ENCODE results near the gene PHF2. TPM values are rescaled to one million over a fixed set of nuclear protein-coding genes. Genes with fewer than 3 reads are reported as not detected.

The PHF2 gene
- total RNA-seq, 1 donor from 2014 or later: 15.9 TPM

DNA sequence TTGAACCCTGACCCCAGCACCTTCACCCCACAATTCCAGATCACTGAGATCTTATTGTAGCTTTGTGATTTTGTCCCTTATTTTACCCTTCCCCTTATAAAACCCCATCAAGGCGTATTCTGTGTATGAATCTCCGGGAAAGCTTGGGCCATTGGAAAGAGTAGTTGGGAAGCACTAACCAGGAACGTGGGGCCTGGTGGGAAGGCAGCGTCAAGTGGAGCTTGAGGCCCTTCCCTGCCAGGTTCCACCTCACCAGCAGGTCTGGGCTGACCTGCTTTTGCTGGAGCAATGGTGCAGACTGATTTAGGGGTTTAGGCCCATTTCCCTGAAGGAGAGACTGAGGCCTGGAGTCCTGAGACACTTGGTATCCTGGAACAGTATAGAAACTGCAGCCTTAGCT, 9.3 kb downstream of the PHF2 start:
- no peak for DNase-seq (ENCODE audit: low read depth)

DNA sequence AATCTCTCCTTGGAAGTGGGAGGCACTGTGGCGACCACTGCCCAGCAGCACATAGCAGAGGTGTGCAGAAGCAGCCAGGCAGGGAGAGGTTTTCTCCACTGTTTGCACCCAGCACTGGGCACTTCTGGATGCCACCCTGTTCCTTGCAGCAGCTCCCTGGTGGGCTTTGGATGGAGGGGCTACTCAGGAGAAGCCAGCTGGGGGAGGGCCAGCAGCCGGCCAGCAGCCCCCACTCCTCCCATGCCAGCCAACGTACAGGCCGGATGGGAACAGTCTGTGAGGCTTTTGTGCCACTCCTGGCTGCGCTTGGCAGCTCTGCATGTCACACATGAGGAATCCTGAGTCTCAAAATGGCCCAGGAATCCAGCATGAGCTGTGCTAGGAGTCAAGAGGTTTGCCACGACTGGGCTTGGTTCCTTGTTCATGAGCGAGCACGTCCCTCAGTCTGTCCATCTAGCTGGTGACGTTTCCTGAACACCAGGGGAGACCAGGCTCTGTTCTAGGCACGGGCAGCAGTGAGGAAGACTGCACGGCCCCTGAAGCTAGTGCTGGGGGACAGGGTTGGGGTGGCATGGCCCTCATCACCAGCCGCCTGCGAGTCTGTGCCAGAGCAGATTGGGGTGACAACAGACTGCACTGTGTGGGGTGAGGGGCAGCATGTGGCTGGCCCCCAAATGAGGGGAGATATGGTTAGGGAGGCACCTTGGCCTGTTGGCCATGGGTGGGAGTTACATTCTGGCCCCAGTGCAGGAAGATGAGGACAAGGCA, 10.1 kb downstream of the PHF2 start:
- no peak for DNase-seq (ENCODE audit: low read depth)

DNA sequence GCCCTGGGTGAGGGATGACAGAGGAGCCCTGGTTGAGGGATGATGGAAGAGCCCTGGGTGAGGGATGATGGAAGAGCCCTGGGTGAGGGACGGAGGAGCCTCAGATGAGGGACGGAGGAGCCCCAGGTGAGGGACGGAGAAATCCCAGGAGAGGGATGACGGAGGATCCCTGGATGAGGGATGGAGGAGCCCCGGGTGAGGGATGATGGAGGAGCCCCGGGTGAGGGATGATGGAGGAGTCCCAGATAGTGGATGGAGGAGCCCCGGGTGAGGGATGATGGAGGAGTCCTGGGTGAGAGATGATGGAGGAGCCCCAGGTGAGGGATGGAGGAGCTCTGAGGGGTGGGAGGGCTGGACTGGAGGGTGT, 10.9 kb downstream of the PHF2 start:
- DNase-seq (ENCODE audit: low read depth): no peak

DNA sequence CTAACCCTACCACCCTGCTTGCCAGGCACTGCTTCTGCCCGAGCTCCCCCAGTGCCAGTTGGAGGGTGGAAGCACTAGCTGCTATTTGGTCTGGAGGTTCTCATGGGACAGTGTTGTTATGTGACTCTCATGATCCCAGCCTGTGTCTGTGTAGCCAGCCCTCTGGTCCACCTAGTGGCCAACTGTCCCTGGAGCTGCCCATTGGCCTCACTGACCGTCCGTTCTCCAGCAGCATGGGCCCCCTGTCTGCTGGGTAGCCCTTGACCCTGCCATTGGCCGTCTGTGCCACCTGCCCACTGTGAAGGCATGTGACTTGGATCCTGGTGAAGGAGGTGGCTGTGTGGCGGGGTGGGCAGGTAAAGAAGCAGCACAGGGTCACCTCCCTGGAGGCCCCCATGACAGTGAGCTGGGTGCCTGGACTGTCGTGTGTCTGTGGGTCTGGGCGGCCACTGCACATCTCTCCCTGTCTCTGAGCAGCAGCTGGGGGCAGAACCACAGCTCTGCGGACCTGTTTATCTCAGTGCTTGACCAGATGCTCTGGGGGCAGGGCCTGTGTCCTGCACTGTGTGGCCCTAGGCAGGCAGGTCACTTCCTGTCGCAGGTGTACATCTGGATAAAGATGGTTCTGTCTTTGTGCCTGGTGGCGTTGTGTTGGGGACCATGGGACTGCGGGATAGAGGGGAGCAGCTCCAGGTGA, 11.4 kb downstream of the PHF2 start:
- DNase-seq (ENCODE audit: low read depth): no peak

DNA sequence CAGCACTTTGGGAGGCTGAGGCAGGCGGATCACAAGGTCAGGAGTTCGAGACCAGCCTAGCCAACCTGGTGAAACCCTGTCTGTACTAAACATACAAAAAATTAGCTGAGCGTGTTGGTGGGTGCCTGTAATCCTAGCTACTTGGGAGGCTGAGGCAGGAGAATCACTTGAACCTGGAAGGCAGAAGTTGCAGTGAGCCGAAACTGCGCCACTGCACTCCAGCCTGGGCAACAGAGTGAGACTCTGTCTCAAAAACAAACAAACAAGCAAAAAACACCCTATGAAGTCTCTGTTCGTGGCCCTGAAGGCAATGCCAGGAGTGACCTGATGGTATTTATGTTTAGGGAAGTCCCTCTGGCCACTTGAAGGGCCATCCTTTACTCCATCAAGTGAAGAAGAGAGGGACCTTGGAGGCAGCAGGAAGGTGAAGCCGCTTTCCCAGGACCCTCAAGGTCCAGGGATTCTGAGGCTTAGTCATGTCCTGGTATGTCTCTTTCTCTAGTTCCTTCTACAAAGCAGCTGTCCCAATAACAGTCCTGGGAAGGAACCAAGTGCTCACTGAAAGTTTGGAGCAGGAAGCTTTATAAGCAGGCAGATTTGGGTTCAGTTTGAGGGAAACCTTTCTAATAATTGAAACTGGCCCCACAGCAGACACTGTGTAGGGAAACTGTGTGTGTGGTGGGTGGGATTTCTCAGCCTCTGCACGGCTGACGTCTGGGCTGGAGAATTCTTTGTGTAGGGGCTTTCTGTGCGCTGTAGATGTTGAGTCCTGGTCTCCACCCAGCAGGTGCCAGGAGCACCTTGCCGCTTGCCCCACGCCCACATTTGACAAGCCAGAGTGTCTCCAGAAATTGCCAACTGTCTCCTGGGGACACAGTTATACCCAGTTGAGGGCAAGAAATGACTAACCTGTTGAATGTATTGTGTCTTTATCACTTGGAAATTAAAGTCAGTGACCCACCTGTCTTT, 12.5 kb downstream of the PHF2 start:
- no peak for DNase-seq (ENCODE audit: low read depth)

DNA sequence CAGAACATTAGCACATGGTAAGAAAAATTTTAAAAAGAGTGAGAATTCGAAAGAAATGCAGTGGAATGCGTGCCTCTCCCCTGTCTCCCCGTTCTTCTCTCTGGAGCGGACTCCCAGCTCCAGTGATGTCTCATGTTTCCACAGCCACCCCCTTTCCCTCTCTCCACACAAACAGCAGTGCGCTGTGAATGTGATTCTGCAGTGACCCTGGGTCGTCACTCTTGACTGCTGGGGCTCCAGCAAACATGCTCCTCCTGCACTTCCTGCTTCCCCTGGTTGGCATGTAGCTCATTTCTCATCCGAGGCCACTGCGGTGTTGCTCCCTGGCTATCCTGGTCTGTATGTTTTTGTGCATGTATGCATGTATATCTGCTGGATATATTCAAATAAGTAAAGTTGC, 13.3 kb downstream of the PHF2 start:
- peak; percentile 43 for DNase-seq (ENCODE audit: low read depth)

DNA sequence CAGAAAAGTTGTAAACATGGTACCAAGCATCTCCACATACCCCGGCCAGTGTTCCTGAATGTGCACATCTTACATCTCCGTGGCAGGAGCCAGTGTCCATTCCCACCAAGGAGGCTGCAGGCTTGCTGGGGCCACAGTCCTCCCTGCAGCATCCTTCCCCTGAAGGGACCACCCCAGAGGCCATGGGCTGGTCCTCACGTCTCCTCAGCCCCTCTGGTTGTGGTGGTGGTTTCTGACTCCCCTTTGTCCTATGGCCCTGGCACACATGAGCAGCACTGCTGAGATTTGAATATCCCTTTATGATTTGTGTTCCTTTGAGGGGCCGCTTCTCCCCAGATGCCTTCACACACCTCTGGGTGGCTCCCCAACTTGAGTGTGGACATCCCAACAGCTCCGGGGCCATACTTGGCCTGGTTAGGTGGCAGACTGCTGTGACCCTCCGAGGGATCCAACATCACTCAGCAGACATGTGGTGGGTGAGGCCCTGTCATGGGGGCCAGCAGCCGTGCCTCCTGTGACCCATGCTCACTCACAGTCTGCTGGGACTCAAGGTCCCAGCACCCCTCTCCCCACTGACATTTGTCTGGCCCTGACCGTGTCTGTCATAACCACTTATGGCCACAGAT, 14.3 kb downstream of the PHF2 start:
- no peak for DNase-seq (ENCODE audit: low read depth)

DNA sequence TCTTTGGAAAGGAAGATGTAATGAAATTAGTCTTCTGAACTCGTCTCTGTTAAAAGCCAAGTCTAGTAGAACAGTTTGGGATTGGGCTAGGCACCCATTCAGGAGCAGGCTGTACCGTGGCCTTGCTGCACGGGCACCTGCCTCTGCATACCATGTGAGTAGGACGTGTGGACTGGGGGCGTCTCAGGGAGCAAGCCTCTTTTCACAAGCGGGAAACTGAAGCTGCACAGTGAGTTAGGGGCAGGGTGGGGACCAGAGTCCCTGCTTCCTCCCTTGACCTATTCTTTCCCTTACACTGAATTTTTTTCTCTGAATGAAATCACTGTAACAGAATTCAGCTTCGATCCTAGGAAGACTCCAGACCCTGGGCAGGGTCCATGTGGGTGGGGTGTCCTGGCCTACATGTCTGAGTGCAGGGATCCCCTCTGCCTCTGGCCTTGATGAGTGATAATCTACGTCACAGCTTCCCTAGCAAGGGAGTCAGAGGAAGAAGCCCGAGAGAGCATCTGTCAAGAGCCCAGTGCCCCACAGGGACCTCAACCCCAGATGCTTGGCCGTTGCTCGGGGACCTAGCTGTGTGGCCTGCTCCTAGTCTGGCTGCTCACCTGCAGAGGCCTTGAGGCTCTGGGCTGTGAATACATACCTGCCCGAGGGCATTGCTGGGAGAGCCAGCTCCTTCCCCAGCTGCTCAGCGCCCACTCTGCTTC, 15.1 kb downstream of the PHF2 start:
- DNase-seq (ENCODE audit: low read depth): no peak

DNA sequence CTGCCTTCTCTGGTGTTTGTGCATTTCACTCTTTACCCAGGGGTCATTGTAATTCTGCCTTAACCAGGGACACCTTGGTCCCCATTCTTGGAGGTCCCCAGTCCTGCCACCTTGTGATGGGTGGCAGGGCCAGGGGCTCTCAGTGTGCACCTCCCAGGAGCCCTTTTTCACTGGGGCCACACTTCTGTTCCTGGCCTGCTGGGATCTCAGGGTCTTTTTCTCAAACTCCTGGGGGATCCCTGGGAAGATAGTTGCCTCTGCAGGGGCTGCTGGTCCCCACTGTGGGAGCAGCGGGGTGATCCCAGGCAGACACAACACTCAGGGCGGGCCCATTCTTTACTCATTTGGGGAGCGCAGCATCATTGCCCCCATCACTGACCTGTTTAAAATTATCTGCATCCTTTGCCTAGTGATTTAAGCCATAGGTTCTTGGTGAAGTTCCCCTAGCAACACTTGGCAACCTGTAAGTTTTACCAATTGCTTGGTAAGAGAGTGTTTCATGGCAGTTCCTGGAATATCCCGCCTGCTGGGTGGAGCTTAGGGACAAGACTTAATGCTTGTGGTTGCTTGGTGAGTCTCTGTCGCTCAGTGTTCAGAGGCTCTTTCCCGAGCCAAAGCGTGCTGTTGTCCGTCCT, 15.7 kb downstream of the PHF2 start:
- DNase-seq (ENCODE audit: low read depth): no peak

DNA sequence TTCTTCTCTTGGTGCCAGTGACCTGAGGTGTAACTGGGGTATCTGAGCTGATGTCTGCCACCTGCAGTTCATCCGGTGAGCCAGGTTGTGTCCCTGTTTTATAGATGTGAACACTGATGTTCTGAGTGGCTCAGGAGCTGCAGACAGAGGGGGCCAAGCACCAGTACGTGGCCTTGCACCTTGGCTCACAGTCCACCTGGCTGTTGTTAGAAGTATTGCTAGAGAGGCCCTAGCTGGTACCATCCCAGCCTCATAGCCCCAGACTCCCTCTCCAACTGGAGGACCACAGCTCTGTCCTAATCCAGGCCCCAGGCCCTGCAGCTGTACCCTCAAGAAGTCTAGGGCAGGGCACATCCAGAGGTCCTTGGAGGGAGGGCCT, 16.2 kb downstream of the PHF2 start:
- DNase-seq (ENCODE audit: low read depth): no peak

DNA sequence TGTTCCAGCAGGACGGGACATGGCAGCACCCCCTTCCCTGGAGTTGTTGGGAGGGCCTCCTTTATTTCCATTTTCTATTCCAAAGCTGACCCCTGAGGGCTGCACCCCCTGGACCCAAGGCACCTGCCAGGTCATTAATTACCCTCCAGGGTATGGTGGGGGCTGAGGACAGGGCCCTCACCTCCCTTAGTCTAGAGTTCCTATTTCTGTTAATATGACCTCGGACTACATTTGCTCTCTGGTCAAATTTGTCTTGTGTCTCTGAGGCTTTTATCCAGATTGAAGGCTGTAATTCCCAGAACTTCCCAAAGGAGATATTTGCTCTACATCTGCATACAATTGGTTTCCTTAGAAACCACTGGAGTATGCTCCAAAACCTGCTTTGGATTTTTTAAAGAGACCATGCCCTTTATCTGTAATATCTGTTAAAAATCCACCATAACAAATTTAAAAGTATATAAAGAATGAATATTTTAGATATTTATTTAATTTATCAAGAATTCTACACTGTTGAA, 16.8 kb downstream of the PHF2 start:
- no peak for DNase-seq (ENCODE audit: low read depth)

DNA sequence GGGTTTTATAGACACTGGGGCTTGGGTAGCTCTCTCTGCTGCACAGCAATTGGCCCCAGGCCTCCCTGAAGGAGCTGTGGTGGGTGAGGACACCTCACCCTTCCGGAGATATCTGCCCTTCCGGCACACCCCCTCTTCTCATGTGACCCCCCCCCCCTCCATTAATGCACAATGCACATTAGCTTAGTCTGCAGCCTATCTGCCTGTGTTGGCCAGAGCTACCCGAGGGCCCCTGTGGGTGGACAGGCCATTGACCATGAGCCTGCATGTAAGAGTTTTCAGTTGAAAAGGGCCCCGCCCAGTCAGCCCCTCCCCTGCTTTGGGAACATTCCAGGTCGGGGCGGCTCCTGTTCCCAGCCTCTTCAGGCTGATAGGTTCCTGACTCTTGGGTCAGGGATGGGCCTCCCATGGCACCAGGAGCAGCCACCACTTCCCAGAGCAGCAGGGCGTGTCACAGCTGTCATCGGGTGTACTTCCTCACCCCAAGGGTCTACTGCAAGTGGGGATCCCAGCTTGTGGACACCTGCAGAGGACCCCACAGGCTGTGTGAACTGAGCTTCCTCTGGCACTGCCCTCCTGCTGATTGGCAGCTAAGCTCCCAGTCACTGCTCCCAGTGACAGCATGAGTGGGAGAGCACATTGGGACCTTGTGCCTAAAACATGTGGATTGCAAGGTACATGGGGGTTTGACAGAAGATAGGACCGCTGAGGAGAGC, 17.8 kb downstream of the PHF2 start:
- DNase-seq (ENCODE audit: low read depth): no peak

DNA sequence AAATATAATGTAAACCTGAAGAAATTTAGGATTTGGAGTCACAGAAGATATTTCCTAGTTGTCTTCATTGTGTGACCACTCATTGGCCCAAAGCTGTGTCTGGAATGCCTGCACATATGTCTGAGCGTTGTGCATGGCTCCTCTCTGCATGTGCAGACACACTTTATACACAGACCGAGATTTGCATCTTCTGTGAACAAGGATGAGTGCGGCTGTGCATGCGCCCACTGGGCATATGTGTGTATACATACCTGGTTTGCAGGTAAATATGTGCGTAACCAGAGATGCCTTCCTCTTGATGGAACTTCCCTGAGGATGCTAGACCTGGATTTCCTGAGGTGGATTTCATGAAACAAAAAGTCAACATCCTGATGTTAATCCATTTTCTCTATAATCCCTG, 19.1 kb downstream of the PHF2 start:
- no peak for DNase-seq (ENCODE audit: low read depth)

DNA sequence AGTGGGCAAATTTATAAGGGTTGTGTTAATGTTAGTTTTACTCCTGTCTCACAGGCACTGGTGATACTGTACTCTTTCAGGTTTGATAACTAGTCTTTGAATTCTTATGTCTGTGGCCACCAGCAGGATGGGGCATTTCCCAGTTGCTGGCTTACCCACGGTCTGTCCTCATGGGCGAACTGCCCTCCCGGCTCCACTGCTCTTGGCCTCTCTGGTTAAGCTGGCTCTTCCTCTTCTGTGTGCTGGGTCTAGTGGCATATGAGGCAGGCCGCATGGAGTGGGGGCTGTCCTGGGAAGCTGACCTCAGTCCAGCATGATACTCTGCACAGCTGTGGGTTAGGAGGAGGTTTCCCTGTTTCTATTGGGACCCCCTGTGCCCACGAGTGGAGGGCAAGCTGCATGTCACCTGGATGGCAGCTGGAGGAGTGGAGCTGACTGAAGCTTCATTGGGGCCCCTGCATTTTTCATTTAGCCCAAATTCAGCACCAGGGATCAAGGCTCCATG, 19.5 kb downstream of the PHF2 start:
- DNase-seq (ENCODE audit: low read depth): no peak

DNA sequence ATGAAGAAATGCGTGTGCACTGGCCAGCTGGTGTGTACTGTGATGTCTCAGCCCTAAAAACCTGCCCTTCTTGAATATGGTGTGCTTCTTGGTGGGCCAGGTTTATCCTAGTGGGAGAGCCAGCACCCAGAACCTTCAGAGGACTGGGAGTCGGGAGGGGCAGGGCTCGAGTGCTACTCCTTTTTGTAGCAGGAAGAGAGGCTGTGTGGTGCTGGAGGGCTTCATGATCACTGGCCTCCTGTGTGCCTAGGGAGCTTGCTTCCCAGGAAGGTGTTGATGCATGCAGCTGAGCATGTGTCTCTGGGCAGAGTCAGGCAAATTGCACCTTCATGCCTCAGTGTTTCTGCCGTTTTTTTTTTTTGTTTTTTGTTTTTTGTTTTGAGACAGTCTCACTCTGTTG, 20.0 kb downstream of the PHF2 start:
- DNase-seq (ENCODE audit: low read depth): no peak

DNA sequence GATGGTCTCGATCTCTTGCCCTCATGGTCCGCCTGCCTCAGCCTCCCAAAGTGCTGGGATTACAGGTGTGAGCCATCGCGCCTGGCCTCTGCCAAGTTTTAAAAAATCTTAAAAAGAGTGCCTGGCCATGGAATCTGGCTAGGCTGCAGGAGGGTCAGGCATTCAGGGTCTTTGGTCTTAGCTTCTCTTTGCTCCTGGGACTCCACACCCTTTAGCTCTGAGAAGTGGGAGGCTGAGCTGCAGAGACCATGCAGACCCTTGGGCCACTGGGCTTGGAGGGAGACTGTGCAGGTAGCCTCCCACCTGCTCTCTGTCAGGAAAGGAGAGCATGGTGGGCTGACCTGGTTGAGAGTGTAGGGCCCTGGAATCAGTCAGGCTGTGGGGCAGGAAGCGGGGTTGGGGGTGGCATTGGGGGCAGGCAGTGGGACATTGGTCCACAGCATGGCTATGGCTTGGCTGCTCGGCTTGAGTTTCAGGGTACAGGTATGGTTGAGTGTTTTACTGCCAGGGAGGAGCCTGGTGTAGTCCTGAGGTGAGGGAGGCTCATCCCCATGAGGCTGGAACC, 20.8 kb downstream of the PHF2 start:
- DNase-seq (ENCODE audit: low read depth): no peak

DNA sequence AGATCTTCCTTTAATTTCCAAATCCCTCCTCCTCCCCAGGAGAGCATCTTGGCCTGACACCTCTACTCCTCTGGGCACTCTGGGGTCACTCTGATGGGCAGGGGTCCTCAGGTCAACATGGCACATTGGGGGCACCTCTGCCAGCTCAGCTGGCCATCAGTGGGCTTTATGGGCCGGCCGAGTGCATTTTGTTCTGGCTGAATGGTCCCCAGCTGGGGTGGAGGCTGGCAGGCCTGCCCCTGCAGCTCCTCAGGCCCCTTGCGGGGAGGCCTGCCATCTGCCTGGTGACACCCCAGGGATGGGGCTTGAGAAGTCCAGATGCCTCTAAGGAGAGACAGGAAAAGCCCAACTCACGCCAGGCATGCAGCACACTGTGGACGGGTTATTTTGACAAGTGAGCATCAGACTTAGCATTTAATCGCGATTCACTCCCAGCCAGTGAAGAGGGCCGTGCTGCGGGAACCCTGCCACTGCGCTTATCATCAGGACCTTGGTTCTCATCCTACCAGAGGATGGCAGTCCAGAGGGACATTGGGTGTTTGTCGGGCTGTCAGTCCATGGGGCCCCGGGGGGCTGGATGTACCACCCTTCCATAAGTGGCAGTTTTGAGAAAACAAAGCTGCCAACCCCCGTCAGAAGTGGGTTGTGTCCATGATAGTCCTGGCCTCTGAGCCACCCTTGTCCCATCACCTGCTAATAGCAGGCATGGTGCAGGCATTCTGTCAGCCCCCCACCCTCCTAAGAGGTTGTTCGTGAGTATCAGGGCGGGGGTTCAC, 21.7 kb downstream of the PHF2 start:
- no peak for DNase-seq (ENCODE audit: low read depth)

DNA sequence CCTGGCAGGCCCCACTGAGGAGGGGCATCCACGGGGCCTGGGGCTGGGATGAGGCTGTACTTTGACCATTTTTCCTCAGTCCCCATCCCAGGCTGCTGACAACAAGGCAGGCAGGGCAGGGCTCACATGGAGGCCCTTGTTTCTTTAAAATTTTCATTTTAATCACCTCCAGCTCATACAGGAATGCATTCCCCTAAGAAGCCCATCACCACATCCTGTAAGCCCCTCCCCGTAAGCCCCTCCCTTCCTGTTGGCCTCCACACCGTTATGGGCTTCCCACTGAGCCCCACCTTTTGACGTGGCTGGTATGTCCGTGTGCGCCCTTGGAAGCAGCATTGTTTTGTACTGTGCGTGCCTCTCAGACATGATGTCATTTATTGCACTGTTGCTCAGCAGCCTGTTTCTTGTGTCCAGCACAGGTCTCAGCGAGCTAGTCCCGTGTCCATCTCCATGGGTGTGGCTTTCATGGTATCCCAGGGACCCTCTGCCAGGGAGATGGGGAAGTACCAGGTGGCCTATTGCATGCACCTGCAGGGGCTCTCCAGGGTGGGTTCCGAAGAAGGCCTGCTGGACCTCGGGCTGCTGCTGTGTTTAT, 22.4 kb downstream of the PHF2 start:
- no peak for DNase-seq (ENCODE audit: low read depth)
